OCI-LY7 (cell line): ENCODE data around the gene CFAP97.

ENCODE experiments used
- CTCF ChIP-seq: fragments of 200-600 bp; sonication (generic); conservative IDR thresholded peaks from 2 replicates; pipeline ENCODE4 v1.5.1; 2014; ENCODE audit warnings: mild to moderate bottlenecking, antibody characterized with exemption, low read length, moderate library complexity, mixed read lengths
- EZH2phosphoT487 ChIP-seq: fragments of 200-600 bp; sonication (generic); IDR thresholded peaks from 2 replicates; pipeline ENCODE4 v1.6.1; 2018; ENCODE audit warnings: low read depth, borderline replicate concordance, mild to moderate bottlenecking, mixed run types, antibody characterized with exemption, low read length, moderate library complexity, mixed read lengths

- TF ChIP-seq CTCF (no peak), EZH2phosphoT487 (no peak)
These were observed 1.5 kb downstream of the CFAP97 start for GRCh38 chr4:185201977-185202962.
